ENCODE results near the gene TOX2.

GRCh38 chr20:44070139-44070900 lies 155.7 kb downstream of the TOX2 start:
- TF ChIP-seq CTCF (IDR thresholded peaks at IDR 0.05; ENCODE audit: low read depth, low read length), result no peak
- TF ChIP-seq EZH2phosphoT487 (IDR thresholded peaks at IDR 0.05; ENCODE audit: low read depth), result no peak
